Activated CD4-positive, alpha-beta T cell treated with anti-CD3 and anti-CD28 coated beads, Interleukin-10, Interleukin-2, amounts not matched to agents 100 ng/mL and 50 ng/mL, durations not matched to agents 16 hours and 8 hours (primary cell): ENCODE measurements around the gene TNFSF9.

Experiments
- DNase-seq: peaks from one replicate; pipeline ENCODE4 v3.0.0-alpha.2; 2020

Gene TNFSF9

GRCh38 chr19:6509118-6509971 lies 21.5 kb upstream of the TNFSF9 start:
- DNase-seq = no peak

- DNase-seq = no peak
Measured at GRCh38 chr19:6510618-6511017, 20.2 kb upstream of the TNFSF9 start.

DNA sequence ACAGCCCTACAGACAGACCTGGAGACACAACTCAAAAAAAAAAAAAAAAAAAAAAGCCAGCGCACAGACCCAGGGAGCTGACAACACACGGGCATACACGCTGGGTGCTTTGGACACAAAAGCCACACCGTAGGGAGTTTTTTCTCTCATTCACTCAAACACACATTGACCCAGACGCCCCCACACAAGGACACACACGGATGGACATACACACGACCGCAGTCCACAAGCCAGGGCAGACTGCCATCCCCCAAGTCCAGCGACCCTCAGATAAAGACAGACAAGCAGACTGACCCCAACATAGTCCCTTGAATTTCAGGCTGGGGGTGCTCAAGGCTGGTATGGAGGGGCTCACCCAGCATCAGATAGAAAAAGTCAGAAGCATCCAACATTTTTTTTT lies 16.7 kb upstream of the TNFSF9 start:
- no peak for DNase-seq

DNA sequence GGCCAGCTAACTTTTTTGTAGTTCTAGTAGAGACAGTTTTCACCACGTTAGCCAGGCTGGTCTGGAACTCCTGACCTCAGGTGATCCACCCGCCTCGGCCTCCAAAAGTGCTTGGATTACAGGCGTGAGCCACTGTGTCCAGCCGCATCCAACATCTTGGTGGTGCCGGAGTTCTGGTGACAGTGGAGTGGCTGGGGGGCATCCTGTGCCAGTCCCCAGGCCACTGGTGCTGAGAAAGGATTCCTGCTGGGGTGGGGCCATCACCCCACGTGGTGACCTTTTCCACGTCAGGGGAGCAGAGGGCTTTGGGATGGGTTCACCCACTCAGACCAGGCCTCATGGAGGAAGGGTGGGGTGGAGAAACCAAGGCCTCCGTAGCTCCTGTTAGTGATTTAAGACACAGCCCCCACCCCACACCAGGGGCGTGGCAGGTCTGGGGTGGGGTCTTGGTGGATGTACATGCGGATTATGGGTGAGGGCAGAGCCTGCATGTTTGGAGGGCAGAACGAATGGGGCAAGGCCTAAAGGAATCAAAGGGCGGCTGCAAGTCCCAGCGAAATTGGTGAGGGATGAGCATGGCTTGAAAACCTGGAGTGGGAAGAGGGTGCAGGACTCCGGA lies 15.8 kb upstream of the TNFSF9 start:
- DNase-seq = no peak

DNA sequence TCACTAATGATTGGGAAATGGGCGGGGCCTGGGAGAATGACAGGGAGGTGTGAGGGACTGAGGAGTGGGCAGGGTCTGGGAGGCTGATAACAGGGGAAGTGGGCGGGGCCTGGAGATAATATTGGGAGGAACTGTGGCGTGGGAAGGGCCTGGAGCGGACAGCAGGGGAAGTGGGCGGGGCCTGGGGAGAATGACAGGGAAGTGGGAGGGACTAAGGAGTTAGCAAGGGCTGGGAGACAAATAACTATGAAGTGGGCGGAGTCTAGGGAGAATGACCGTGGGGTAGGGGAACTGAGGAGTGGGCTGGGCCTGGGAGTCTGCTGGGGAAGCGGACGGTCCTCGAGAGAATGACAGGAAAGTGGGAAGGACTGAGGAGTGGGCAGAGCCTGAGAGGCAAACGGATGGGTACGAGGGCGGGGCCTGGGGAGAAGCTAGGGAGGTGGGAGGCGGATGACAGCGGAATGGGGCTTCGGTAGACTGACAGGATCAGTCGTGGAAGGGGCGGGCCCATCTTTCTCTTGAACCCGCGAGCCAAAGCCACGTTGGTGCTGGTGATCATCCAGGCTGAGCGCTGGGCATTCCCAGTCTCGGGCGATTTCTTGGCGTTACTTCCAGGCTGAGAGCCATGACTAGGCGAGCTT lies 14.7 kb upstream of the TNFSF9 start:
- peak; percentile 91 for DNase-seq

GRCh38 chr19:6516659-6517291 lies 14.1 kb upstream of the TNFSF9 start:
- peak; percentile 94 for DNase-seq

DNA sequence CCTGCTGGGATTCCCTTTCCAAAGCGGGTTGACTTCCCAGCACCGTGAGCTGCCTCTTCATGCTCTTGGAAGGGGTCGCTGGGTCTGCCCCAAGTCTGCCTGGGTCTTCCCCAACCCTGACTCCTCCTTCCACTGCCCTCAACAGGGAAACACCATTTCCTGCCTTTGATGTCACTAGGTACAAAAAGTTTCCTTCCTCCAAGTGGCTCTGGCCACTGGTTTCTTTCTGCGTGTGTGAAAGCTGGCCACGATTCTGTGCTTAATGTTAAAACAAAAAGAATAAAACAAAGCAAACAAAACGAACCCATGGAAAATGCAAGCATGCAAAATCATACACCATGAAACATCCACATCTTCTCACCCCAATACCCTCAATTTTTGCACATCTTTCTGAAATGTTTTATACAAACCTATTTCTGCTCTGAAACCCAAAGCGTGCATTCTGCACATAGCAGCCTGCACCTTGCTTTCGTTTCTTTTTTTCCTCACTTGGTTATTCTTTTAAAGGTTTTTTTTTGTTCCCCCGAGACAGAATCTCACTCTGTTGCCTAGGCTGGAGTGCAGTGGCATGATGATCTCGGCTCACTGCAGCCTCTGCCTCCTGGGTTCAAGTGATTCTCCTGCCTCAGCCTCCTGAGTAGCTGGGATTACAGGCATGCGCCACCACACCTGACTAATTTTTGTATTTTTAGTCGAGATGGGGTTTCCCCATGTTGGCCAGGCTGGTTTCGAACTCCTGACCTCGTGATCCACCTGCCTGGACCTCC lies 12.5 kb upstream of the TNFSF9 start:
- peak; percentile 72 for DNase-seq

DNA sequence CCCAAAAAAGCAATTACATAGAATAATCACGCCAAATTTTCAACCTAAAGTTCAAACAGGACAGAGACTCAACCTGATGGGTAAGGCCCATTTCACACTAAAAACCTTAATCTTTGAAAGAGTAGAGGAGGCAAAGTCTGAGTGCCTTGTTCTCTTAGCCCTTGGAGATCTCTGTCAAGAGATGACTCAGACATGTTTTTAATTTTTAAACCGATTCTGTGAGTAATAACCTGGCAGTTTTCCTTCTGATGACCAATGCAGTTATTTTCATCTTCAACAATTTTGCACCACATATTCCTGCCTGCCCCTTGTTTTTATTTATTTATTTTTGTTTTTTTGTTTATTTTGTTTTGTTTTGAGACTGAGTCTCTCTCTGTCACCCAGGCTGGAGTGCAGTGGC lies 11.5 kb upstream of the TNFSF9 start:
- DNase-seq = peak; percentile 70

DNA sequence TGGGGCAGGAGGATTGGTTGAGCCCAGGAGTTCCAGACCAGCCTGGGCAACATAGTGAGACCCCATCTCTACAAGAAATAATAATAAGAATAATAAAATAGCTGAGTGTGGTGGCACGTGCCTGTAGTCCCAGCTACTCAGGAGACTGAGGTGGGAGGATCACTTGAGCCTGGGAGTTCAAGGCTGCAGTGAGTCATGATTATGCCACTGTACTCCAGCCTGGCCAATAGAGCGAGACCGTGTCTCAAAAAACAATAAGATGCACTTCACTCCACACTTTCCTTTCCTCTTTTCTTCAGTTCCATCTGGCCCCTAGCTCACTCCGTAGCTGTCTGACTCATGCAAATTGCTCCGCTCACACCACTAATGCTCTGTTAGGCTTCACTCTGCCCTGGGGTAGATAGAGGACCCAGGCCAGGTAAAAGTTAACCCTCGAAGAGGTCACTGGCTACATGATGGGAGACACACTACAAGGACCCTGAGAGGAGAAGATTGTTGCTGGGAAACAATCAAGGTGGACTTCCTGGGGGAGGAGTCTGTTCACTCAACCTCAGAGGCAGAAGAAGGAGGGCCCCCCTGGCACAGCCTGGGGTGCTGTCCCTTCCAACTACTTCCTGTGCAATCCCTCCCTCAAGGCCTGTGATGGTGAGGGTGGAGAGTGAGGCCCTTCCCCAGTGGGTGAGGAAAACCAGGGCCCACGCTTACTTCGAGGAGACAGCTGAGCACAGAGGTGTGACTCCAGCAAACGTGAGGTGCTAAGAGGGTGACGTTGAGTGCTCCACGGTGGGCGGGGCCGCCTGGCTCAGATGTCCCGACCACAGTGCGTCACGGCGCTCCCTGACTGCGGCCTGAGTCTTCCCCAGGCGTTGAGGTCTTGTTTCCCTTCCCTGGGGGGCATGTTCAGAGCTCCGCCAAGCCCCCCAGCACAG lies 8.8 kb upstream of the TNFSF9 start:
- DNase-seq = peak; percentile 60

DNA sequence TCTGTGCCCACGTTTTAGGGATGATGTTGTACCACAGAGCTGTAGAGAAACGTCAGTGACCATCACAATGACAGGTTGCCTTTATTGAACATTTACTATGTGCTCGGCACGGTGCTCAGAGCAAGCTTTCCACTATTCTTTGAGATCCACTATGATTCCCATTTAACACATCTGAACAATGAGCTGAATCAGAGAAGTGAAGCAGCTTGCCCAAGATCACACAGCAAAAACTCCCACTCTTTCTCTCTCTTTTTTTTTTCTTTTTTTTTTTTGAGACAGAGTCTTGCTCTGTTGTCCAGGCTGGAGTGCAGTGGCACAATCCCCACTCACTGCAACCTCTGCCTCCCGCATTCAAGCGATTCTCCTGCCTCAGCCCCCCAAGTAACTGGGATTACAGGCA lies 8.1 kb upstream of the TNFSF9 start:
- DNase-seq = no peak

DNA sequence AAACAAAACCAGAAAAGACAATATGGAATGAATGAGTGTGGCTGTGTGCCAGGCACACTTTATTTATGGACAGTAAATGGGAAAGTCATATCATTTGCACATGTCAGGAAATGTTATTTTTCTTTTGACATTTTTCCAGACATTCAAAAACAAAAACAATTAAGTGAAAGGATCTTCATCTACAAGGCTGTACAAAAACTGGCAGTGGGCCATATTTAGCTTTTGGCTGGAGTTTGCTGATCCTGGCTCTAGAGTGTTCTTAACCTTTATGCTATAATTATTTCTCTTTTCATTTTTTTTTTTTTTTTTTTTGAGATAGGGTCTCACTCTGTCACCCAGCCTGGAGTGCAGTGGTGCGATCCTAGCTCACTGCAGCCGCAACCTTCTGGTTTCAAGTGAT lies 6.5 kb upstream of the TNFSF9 start:
- DNase-seq = no peak

GRCh38 chr19:6527893-6528543 lies 2.8 kb upstream of the TNFSF9 start:
- DNase-seq = no peak

DNA sequence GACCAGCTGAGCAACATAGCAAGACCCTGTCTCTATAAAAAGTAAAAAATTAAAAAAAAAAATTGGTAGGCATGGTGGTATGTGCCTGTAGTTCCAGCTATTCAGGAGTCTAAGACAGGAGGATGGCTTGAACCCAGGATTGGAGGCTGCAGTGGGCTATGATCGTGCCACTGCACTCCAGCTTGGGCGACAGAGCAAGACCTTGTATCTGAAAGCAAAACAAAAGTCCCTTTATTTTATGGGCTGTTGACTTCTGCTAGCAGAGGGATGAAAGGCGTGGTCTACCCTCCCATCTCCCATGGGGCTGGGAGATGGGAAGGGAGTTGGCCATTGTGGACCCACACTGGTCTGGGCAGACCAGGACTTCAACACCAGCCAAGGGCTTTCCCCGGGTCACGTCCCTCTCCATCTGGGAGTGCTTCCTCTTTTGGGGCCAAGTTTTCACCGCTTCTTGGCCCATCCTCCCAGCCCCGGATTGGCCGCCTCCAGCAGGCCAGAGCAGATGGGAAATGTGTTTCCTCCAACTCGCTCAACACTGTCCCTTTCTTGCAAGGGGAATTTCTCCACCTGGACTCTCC lies 2.2 kb upstream of the TNFSF9 start:
- DNase-seq = no peak

GRCh38 chr19:6529351-6529750 lies 1.5 kb upstream of the TNFSF9 start:
- DNase-seq = no peak

DNA sequence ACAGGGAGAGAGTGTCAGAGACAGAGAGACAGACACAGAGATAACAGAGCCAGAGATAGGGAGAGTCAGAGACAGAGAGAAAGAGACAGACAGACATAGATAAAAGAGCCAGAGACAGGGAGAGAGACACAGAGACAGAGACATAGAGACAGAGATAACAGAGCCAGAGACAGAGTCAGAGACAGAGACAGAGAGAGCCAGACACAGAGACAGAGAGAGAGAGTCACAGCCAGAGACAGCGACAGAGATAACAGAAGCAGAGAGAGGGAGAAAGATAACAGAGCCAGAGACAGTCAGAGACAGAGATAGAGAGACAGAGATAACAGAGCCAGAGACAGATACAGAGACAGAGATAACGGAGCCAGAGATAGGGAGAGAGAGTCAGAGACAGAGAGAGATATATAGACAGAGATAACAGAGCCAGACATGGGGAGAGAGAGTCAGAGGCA lies 865 bp upstream of the TNFSF9 start:
- no peak for DNase-seq

DNA sequence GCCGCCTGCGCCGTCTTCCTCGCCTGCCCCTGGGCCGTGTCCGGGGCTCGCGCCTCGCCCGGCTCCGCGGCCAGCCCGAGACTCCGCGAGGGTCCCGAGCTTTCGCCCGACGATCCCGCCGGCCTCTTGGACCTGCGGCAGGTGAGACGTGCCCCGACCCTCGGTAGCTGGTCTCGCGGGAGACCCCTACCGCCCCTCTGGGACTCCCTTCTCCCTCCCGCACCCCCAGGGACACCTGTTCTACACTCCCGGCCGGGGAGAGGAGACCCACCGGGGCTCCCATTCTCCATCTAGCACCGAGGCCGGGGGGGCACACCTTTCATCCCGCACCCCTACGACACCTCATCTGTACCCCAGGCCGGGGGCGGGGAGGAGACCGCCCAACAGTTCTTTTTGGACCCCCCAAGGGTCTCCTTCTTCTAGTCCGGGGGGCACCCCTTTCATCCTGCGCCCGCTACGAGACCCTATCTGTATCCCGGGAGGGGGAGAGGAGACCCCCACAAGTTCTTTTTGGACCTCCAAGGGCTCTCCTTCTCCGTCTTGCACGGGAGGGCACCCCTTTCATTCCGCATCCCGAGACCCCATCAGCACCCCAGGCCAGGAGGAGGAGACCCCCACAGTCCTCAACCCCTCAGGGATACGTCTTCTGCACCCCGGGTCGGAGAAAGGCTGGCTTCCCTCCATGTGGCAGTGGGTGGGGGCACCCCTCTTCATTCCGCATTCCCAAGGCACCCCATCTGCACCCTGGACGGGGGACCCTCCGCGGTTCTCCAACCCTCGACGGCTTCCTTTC lies 533 bp downstream of the TNFSF9 start:
- no peak for DNase-seq

DNA sequence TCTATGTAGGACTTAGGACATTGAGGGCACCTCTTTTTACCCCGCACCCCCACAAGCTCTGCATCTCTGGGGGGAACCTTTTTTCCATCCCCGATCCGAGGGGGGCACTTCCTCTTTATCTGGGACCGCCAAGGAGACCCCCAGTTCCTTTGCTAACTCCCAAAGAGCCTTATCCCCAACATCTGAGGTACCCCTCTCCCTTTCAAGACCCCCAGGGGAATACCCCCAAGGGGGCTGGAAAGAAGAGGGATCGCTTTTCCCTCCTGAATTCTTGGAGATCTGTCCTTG lies 1.1 kb downstream of the TNFSF9 start:
- DNase-seq = no peak

GRCh38 chr19:6532244-6532999 lies 1.6 kb downstream of the TNFSF9 start:
- no peak for DNase-seq

DNA sequence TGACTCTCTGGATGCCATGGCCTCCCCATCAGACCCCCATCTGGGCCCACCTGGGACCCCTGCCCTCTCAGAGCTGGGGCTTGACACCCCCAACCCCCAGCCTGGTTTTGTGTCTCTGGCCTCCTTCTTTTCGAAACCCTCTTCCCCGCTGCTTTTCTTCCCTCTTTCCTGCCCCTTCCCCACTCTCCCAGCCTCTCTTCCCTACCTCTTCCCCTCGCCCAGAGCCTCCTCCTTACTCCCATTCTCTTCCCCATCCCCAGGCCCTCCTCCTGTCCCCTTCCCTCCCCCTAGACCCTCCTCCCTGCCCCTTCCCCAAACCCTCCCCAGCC lies 2.1 kb downstream of the TNFSF9 start:
- DNase-seq = no peak
